Activated naive CD4-positive, alpha-beta T cell treated with anti-CD3 and anti-CD28 coated beads for 36 hours (primary cell): ENCODE results near the gene CORO7. TPM values are rescaled to one million over a fixed set of nuclear protein-coding genes. Genes with fewer than 3 reads are reported as not detected.

Source experiments
- CTCF ChIA-PET: fragments of 350-600 bp; sonication (Branson Sonifier 250); formaldehyde crosslinking; loops from one replicate; lab custom pipeline; 2021; ENCODE audit warnings: antibody characterized with exemption; lab: Charles Lee
- DNase-seq: peaks from one replicate; pipeline ENCODE4 v3.0.0-alpha.2; 2020
- H3K27ac Mint-ChIP-seq: one replicate; pipeline ENCODE4 v1.8.0; 2021; ENCODE audit warnings: mild to moderate bottlenecking, mixed read lengths
- H3K27me3 Mint-ChIP-seq: one replicate; pipeline ENCODE4 v1.8.0; 2021; ENCODE audit warnings: low read depth, mixed read lengths
- H3K36me3 Mint-ChIP-seq: one replicate; pipeline ENCODE4 v1.8.0; 2021; ENCODE audit warnings: low read depth, mixed read lengths
- H3K4me1 Mint-ChIP-seq: one replicate; pipeline ENCODE4 v1.8.0; 2021; ENCODE audit warnings: low read depth, mixed read lengths
- H3K4me3 Mint-ChIP-seq: one replicate; pipeline ENCODE4 v1.8.0; 2021; ENCODE audit warnings: mild to moderate bottlenecking, moderate library complexity, mixed read lengths
- H3K9me3 Mint-ChIP-seq: one replicate; pipeline ENCODE4 v1.8.0; 2021; ENCODE audit warnings: mixed read lengths
- intact Hi-C: fragments of 100-400 bp; cut with micrococcal nuclease; formaldehyde crosslinking; loops from one replicate; pipeline ENCODE4 v1.15.1; 2023
- total RNA-seq, 2 experiments: library from RNA; stranded (reverse); gene quantifications; one replicate each; pipeline ENCODE4 v1.2.3, GENCODE V29; 2021

Gene CORO7
- total RNA-seq, 2 experiments from 2014 or later, result 39.7 to 43.3 TPM

DNA sequence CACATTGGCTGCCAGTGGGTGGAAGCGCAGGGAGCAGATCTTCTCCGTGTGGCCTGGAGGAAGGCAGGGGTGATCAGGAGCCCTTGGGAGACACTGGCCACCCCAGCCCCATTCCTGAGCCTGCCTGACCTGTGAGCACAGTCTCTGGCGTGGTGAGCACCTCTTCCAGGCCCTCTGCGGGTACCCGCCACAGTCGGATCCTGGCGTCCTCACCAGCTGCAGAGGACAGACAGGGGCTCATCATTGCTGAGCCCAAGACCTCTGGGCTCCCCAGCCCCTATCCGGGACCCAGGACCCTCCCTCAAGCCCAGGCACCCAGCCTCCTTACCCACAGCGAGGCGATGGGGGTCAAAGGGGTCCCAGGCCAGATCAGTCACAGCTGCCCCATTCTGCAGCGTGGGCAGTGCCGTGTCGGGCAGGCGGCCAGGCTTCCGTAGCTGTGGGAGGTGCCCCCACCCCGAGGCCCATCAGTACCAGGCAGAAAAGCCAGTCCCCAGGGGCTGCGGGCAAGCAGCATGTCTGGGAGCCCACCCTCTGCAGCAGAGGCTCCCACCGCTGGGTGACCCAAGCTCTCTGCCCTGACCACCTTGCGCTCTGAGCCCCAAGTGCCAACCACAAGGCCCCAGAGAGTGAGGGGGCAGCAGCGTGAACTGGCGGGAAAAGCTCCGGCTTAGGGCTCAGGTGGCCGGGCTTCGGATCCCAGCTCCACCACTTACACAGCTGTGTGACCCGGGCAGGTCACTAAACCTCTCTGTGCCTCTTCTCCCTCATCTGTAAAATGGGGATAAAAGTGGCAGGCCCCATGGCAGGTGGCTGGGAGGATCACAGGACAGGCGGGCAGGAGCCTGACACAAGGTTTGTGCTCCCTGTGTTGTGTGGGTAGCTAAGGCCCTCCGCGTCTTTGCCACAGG is 55.1 kb downstream of the CORO7 start:
- H3K36me3 Mint-ChIP-seq, result peaks cover 7% of the 10 kb centered on the region
- H3K9me3 Mint-ChIP-seq, result no peaks in the 10 kb centered on the region
- no peak overlapping the region for H3K4me3 Mint-ChIP-seq
- H3K27ac Mint-ChIP-seq, result no peak overlapping the region
- CTCF ChIA-PET, result interaction anchor here (1.1 to 1.2 kb wide), 2 partner anchors 39 to 42 kb away, joined by 3 to 4 read pairs; no protein-coding TSS in a partner anchor
- intact Hi-C loops, result no loop called here
- no peak for DNase-seq
- no peaks in the 10 kb centered on the region for H3K27me3 Mint-ChIP-seq
- H3K4me1 Mint-ChIP-seq, result no peaks in the 10 kb centered on the region

DNA sequence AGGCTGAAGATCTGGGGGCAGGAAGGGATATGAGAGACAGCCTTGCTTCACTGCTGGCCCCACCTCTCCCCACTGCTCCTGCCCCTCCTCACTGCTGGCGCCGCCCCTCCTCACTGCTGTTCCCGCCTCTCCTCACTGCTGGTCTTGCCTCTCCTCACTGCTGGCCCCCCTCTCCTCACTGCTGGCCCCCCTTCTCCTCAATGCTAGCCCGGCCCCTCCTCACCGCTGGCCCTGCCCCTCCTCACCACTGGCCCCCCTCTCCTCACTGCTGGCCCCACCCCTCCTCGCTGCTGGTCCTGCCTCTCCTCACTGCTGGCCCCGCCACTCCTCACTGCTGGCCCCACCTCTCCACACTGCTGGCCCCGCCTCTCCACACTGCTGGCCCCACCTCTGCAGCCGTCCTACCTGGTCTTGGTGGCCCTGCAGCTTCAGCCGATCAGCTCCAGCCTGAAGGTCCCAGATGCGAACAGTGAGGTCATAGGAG is 55.8 kb downstream of the CORO7 start:
- Mint-ChIP-seq H3K4me1 (no peaks in the 10 kb centered on the region), H3K36me3 (peaks cover 7% of the 10 kb centered on the region), H3K27ac (no peak overlapping the region), H3K9me3 (no peaks in the 10 kb centered on the region), H3K4me3 (no peak overlapping the region), H3K27me3 (no peaks in the 10 kb centered on the region)
- DNase-seq, result no peak
- CTCF ChIA-PET, result interaction anchor here (1.2 to 2.2 kb wide), 3 partner anchors 10 to 42 kb away, joined by 3 to 13 read pairs (median 3); no protein-coding TSS in a partner anchor
- intact Hi-C loops, result no loop called here

DNA sequence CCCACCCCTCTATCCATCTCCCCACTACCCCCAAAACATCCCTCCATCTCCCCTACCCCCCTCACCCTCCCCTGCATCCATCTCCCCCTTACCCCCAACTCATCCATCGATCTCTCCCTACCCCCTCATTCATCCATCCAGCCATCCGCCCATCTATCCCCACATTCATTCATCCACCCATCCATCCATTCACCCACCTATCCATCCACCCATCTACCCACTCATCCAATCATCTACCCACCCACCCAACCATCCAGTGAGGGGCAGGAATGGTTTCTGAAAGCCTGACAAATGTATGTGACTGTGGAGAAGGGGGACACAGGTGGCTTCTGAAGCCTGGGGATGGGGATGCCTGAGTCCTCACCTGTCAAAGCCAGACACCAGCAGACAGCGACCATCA is 56.5 kb downstream of the CORO7 start:
- no peaks in the 10 kb centered on the region for H3K4me1 Mint-ChIP-seq
- peaks cover 7% of the 10 kb centered on the region for H3K36me3 Mint-ChIP-seq
- no peaks in the 10 kb centered on the region for H3K27me3 Mint-ChIP-seq
- H3K27ac Mint-ChIP-seq, result no peak overlapping the region
- no peak for DNase-seq
- no peak overlapping the region for H3K4me3 Mint-ChIP-seq
- CTCF ChIA-PET, result interaction anchor here (0.6 to 2.2 kb wide), 11 partner anchors 9 to 597 kb away, joined by 3 to 13 read pairs (median 3); partner anchors contain the start of gene PAM16
- intact Hi-C loops, result loop anchor here (1.0 to 10.0 kb wide), 3 partner anchors 42 to 255 kb away; partner anchors contain the start of gene UBALD1
- no peaks in the 10 kb centered on the region for H3K9me3 Mint-ChIP-seq

DNA sequence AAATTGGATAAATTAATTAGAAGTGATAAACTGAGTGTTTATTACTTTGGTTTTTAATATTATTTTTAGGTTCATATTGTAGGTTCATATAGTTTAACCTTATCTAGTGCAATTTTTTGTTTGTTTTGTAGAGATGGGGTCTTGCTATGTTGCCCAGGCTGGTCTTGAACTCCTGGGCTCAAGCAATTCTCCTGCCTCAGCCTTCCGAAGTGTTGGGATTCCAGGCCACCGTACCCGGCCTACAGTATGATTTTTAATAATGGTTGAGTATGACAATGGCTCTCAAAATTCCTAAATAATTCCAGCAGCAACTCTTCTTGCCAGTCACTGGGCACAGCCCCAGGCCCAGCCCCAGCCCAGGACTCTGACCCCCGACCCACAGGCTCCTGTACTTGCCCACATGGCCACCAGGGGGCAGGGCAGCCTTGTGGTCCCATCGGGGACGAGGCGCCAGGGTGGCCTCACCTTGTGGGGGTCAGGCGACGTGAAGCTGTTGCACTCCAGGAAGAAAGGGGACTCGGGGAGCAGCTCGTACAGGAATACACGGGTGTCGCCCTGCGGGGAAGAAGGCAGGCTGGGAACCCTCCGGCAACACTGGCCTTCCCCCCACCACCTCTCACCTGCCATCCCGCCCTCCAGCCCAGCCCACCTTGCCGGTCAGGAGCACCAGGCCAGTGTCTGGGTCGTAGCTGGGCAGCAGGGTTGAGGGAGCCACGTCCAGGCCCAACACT is 57.4 kb downstream of the CORO7 start:
- Mint-ChIP-seq H3K9me3 (no peaks in the 10 kb centered on the region), H3K36me3 (peaks cover 7% of the 10 kb centered on the region), H3K4me3 (no peak overlapping the region), H3K4me1 (no peaks in the 10 kb centered on the region), H3K27me3 (no peaks in the 10 kb centered on the region), H3K27ac (no peak overlapping the region)
- intact Hi-C loops, result loop anchor here (1.0 to 10.0 kb wide), 3 partner anchors 43 to 256 kb away; partner anchors contain the start of gene UBALD1
- CTCF ChIA-PET, result interaction anchor here (0.6 to 2.2 kb wide), 13 partner anchors 8 to 598 kb away, joined by 3 to 13 read pairs (median 3); partner anchors contain the start of gene PAM16
- peak; percentile 76 for DNase-seq

DNA sequence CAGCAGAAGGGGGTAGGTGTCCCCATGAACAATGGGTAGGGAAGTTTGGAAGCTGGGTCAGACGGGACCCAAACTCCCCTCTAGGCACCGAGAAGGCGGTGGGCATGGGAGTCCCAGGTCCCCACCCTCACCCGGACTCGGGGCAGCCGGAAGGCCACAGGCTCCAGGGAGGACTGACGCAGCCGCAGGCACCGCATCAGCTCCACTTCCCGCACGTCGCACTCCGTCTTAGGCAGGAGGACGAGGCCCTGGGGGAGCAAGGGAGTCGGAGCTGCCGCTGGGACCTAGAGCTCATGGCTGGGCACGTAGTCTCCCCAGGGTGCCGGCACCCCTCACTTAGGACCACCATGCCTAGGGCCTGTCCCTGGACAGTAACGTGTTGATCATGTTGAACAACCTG is 58.2 kb downstream of the CORO7 start:
- peaks cover 10% of the 10 kb centered on the region for H3K36me3 Mint-ChIP-seq
- no peak overlapping the region for H3K27ac Mint-ChIP-seq
- H3K9me3 Mint-ChIP-seq, result no peaks in the 10 kb centered on the region
- H3K4me3 Mint-ChIP-seq, result no peak overlapping the region
- CTCF ChIA-PET, result interaction anchor here (1.6 kb wide), 1 partner anchor 90 kb away, joined by 3 read pairs; no protein-coding TSS in a partner anchor
- intact Hi-C loops, result loop anchor here (2.0 to 10.0 kb wide), 2 partner anchors 227 to 257 kb away; partner anchors contain the start of gene UBALD1
- no peaks in the 10 kb centered on the region for H3K4me1 Mint-ChIP-seq
- no peak for DNase-seq
- no peaks in the 10 kb centered on the region for H3K27me3 Mint-ChIP-seq

DNA sequence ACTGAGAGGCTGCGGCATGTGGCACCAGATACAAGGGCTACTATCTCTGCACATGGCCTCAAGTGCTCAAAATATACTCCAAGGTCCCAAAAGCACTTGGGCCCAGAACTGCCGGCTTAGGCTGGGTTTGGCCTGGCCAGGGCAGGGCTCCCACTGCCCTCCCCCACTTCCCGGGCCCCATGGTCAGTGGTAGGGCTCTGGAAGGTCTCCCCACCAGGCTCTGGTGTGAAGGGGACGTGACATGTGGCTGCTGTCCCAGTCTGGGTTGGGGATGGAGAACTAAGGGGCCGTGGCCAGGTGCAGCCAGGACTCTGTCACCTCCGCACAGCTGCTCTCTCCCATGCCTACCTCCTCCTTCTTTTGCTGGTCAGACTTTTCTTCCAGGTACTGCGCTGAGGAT is 59.6 kb downstream of the CORO7 start:
- intact Hi-C loops, result loop anchor here (10.0 kb wide), 1 partner anchor 258 kb away; the partner anchor contains the start of gene UBALD1
- Mint-ChIP-seq H3K36me3 (peaks cover 7% of the 10 kb centered on the region), H3K27ac (no peak overlapping the region), H3K9me3 (no peaks in the 10 kb centered on the region), H3K4me1 (peaks cover 1% of the 10 kb centered on the region), H3K27me3 (no peaks in the 10 kb centered on the region), H3K4me3 (no peak overlapping the region)
- CTCF ChIA-PET, result no interaction called here
- no peak for DNase-seq

DNA sequence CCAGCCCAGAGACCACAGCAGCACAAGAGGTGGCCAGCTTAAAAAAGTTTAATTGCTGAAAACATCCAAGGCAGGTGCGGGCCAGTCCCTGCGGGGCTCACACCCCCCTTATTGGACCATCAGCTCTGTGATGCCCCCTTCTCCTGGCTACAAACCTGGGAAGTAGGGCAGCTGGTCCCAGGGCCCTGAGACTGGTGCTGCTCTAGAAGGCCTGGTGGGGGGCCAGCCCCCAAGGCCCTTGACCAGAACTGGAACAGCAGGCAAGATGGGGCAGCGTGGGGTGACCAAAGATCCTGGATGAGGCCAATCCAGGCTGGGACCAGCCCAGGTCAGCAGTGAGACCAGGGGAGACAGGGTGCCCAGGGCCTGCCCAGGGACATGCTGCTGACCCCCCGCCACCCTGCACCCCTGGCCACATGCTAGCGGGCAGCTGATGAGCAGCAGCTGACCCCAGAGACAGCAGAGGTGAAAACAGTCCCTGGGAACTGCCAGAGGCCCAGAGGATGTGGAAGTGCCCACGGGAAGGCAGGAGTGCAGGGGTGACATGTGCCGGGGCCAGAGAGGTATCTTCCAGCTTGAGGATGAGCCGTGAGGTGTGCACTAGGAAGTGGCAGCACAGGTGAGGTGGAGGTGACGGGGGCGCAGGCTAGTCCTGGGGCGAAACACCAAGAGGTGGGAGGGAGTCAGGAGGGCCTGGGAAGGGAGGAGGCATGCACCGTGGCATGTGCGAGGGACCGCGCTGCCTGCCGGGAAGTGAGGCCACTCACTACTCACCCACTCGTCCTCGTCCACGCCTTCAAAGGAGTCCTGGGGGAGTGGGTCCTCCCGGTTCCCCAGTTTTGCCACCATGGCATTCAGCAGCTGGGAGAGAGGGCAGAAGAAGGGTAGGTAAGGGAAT is 61.6 kb downstream of the CORO7 start:
- CTCF ChIA-PET, result interaction anchor here (1.4 kb wide), 1 partner anchor 48 kb away, joined by 5 read pairs; no protein-coding TSS in a partner anchor
- Mint-ChIP-seq H3K27ac (peak overlapping the region; percentile 36), H3K4me3 (no peak overlapping the region), H3K27me3 (no peaks in the 10 kb centered on the region), H3K4me1 (peaks cover 14% of the 10 kb centered on the region), H3K36me3 (peaks cover 9% of the 10 kb centered on the region), H3K9me3 (no peaks in the 10 kb centered on the region)
- intact Hi-C loops, result loop anchor here (5.0 to 10.0 kb wide), 3 partner anchors 183 to 603 kb away; partner anchors contain the start of genes CDIP1, SEC14L5 and UBALD1
- no peak for DNase-seq

DNA sequence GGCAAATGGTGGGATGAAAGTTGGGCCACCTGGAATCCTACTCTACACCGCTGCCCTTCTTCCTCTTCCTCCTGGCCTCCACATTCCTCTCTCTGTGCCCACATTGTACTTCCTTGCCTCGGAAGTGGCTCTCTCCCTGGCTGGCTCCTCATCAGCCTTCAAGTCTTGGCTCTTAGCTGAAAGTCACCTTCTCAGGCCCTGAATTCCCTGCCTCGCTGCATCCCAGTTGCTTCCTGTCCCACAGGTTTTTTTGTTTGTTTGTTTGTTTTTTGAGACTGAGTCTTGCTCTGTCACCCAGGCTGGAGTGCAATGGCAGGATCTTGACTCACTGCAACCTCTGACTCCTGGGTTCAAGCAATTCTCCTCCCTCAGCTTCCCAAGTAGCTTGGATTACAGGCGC is 62.7 kb downstream of the CORO7 start:
- Mint-ChIP-seq H3K9me3 (no peaks in the 10 kb centered on the region), H3K4me3 (no peak overlapping the region), H3K4me1 (peaks cover 19% of the 10 kb centered on the region), H3K27ac (no peak overlapping the region), H3K27me3 (no peaks in the 10 kb centered on the region), H3K36me3 (peaks cover 6% of the 10 kb centered on the region)
- no peak for DNase-seq
- intact Hi-C loops, result loop anchor here (5.0 to 10.0 kb wide), 3 partner anchors 184 to 604 kb away; partner anchors contain the start of genes CDIP1, SEC14L5 and UBALD1
- CTCF ChIA-PET, result interaction anchor here (0.6 to 1.4 kb wide), 2 partner anchors 49 to 195 kb away, joined by 4 to 5 read pairs; no protein-coding TSS in a partner anchor

DNA sequence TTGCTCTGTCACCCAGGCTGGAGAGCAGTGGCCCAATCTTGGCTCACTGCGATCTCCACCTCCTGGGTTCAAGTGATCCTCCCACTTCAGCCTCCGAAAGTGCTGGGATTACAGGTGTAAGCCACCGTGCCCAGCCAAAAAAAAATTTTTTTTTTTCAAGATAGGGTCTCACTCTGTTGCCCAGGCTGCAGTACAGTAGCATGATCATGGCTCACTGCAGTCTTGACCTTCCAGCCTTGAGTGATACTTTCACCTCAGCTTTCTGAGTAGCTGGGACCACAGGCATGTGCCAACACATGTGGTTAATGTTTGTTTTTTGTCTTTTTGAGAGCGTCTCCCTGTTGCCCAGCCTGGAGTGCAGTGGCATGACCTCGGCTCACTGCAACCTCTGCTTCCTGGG is 63.6 kb downstream of the CORO7 start:
- H3K9me3 Mint-ChIP-seq, result no peaks in the 10 kb centered on the region
- CTCF ChIA-PET, result interaction anchor here (0.6 kb wide), 1 partner anchor 196 kb away, joined by 4 read pairs; no protein-coding TSS in a partner anchor
- intact Hi-C loops, result loop anchor here (5.0 to 10.0 kb wide), 3 partner anchors 184 to 604 kb away; partner anchors contain the start of genes CDIP1, SEC14L5 and UBALD1
- H3K27ac Mint-ChIP-seq, result no peak overlapping the region
- peaks cover 9% of the 10 kb centered on the region for H3K36me3 Mint-ChIP-seq
- H3K4me1 Mint-ChIP-seq, result peaks cover 26% of the 10 kb centered on the region
- no peak for DNase-seq
- no peaks in the 10 kb centered on the region for H3K27me3 Mint-ChIP-seq
- H3K4me3 Mint-ChIP-seq, result no peak overlapping the region

DNA sequence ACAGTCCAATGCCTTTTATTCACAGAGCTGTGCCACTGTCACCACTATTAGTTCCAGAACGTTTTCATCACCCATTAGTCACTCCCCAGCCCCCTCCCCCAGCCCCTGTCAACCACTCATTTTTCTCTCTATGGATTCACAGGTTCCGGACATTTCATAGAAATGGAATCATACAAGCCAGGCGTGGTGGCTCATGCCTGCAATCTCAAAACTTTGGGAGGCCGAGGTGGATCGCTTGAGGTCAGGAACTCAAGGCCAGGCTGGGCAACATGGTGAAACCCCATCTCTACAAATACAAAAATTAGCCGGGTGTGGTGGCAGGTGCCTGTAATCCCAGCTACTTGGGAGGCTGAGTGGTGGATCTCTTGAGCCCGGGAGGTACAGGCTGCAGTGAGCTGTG is 64.5 kb downstream of the CORO7 start:
- no peak overlapping the region for H3K27ac Mint-ChIP-seq
- intact Hi-C loops, result loop anchor here (1.0 to 10.0 kb wide), 8 partner anchors 19 to 605 kb away; partner anchors contain the start of genes CDIP1, DNAJA3, HMOX2 and SEC14L5
- CTCF ChIA-PET, result interaction anchor here (0.6 to 1.2 kb wide), 3 partner anchors 51 to 299 kb away, joined by 3 to 6 read pairs (median 3); no protein-coding TSS in a partner anchor
- peak; percentile 46 for DNase-seq
- H3K4me3 Mint-ChIP-seq, result no peak overlapping the region
- peaks cover 36% of the 10 kb centered on the region for H3K4me1 Mint-ChIP-seq
- no peaks in the 10 kb centered on the region for H3K27me3 Mint-ChIP-seq
- H3K9me3 Mint-ChIP-seq, result no peaks in the 10 kb centered on the region
- peaks cover 9% of the 10 kb centered on the region for H3K36me3 Mint-ChIP-seq
